Left ventricle myocardium inferior (tissue), 1 donor: ENCODE measurements around the gene GSPT1. TPM values are rescaled to one million over a fixed set of nuclear protein-coding genes. Genes with fewer than 3 reads are reported as not detected.

Experiments used
- DNase-seq: peaks from one replicate; pipeline ENCODE4 v3.0.0-alpha.2; 2020
- H3K27ac ChIP-seq: fragments of 200-600 bp; replicated peaks from 2 replicates; pipeline ENCODE4 v1.8.0; 2021
- H3K27me3 ChIP-seq: fragments of 200-600 bp; 2 replicates; pipeline ENCODE4 v1.8.0; 2021; ENCODE audit warnings: low read depth
- H3K36me3 ChIP-seq: fragments of 200-600 bp; 2 replicates; pipeline ENCODE4 v1.8.0; 2021
- H3K4me1 ChIP-seq: fragments of 200-600 bp; 2 replicates; pipeline ENCODE4 v1.8.0; 2021
- H3K4me3 ChIP-seq: fragments of 200-600 bp; 2 replicates; pipeline ENCODE4 v1.8.0; 2021; ENCODE audit warnings: mild to moderate bottlenecking, moderate library complexity
- H3K9me3 ChIP-seq: fragments of 200-600 bp; replicated peaks from 2 replicates; pipeline ENCODE4 v1.8.0; 2021
- intact Hi-C: fragments of 100-400 bp; cut with micrococcal nuclease; formaldehyde crosslinking; loops from one replicate; pipeline ENCODE4 v1.11.0; 2022
- total RNA-seq: library from RNA; stranded (reverse); fragmentation: NEBNext Ultra II Directional; extraction: Animal tissue kit (Norgen Biotek cat#: 25700); gene quantifications from one replicate; pipeline ENCODE4 v1.2.1, GENCODE V29; 2021
- TF ChIP-seq, protein P1 (sequence below): fragments of 200-600 bp; IDR thresholded peaks from 2 replicates; pipeline ENCODE4 v1.8.0; 2021; ENCODE audit warnings: antibody characterized with exemption, mild to moderate bottlenecking, borderline replicate concordance
- donor health status: DM: no; HTN: yes; CAD: no; lungs with severe emphysema.

GSPT1 gene
- total RNA-seq, 1 donor from 2014 or later = 82.3 TPM

DNA sequence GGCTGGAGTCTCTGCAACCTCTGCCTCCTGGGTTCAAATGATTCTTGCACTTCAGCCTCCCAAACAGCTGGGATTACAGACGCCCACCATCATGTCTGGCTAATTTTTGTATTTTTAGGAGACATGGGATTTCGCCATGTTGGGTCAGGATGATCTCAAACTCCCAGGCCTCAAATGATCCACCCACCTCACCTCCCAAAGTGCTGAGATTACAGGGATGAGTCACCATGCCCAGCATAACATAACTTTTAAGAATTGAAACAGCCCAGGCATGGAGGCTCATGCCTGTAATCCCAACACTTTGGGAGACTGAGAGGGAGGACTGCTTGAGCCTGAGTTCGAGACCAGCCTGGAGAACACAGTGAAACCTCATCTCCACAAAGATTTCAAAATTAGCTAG lies 66.9 kb downstream of the GSPT1 start:
- no peak for DNase-seq

DNA sequence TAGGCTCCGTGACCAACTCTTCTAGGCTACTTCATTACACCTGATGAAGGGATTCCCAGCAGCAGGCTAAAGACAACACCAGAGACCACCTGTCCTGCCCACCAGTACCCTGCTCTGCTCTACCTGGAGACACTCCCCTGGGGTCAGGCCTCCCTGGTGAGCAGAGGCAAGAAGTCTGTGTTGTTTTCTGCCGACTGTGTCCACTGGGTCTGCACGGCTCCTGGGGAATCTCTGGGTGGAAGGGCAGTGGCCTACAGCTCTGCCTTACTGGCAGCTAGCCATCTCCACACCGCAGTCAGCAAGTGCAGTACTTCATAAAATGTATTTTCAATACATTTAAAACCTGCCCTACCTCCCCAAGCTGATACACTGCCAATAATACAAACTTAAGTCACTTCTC lies 71.3 kb downstream of the GSPT1 start:
- no peak overlapping the region for H3K27ac ChIP-seq
- peaks cover 20% of the 10 kb centered on the region for H3K4me1 ChIP-seq
- no peak for DNase-seq
- intact Hi-C loops = no loop called here
- no peaks in the 10 kb centered on the region for H3K27me3 ChIP-seq
- H3K4me3 ChIP-seq = no peak overlapping the region
- H3K36me3 ChIP-seq = peaks cover 98% of the 10 kb centered on the region
- TF ChIP-seq, protein P1, sequence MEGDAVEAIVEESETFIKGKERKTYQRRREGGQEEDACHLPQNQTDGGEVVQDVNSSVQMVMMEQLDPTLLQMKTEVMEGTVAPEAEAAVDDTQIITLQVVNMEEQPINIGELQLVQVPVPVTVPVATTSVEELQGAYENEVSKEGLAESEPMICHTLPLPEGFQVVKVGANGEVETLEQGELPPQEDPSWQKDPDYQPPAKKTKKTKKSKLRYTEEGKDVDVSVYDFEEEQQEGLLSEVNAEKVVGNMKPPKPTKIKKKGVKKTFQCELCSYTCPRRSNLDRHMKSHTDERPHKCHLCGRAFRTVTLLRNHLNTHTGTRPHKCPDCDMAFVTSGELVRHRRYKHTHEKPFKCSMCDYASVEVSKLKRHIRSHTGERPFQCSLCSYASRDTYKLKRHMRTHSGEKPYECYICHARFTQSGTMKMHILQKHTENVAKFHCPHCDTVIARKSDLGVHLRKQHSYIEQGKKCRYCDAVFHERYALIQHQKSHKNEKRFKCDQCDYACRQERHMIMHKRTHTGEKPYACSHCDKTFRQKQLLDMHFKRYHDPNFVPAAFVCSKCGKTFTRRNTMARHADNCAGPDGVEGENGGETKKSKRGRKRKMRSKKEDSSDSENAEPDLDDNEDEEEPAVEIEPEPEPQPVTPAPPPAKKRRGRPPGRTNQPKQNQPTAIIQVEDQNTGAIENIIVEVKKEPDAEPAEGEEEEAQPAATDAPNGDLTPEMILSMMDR = no peak
- H3K9me3 ChIP-seq = no peaks in the 10 kb centered on the region

More for the DNA sequence above, 66.9 kb downstream of the GSPT1 start:
- TF ChIP-seq, protein P1 = no peak
- peaks cover 61% of the 10 kb centered on the region for H3K36me3 ChIP-seq
- H3K27me3 ChIP-seq = no peaks in the 10 kb centered on the region
- H3K4me3 ChIP-seq = no peak overlapping the region
- no peaks in the 10 kb centered on the region for H3K9me3 ChIP-seq
- H3K27ac ChIP-seq = no peak overlapping the region
- intact Hi-C loops = no loop called here
- H3K4me1 ChIP-seq = peaks cover 58% of the 10 kb centered on the region

GRCh38 chr16:11843861-11844260 lies 71.9 kb downstream of the GSPT1 start:
- no peak overlapping the region for H3K4me3 ChIP-seq
- no peak for DNase-seq
- H3K4me1 ChIP-seq = peaks cover 14% of the 10 kb centered on the region
- H3K36me3 ChIP-seq = peaks cover 98% of the 10 kb centered on the region
- TF ChIP-seq, protein P1 = no peak
- H3K9me3 ChIP-seq = no peaks in the 10 kb centered on the region
- no peak overlapping the region for H3K27ac ChIP-seq
- intact Hi-C loops = no loop called here
- no peaks in the 10 kb centered on the region for H3K27me3 ChIP-seq

DNA sequence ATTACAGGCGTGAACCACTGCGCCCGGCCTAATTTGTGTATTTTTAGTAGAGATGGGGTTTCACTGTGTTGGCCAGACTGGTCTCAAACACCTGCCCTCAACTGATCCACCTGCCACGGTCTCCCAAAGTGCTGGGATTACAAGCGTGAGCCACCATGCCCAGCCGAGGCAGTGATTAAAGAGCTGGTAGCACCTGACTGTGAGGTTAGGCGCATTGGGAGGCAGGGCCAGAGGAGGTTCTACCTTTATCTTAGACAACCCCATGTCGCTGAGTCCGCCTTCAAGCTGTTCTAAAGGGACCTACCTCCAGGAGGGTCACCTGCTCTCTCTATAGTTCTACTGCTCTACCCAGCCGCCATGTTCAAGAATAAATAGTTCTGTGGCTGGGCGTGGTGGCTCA lies 72.5 kb downstream of the GSPT1 start:
- Histone ChIP-seq H3K27ac (no peak overlapping the region), H3K36me3 (peaks cover 98% of the 10 kb centered on the region), H3K27me3 (no peaks in the 10 kb centered on the region), H3K4me1 (peaks cover 7% of the 10 kb centered on the region), H3K9me3 (no peaks in the 10 kb centered on the region), H3K4me3 (no peak overlapping the region)
- no peak for DNase-seq
- intact Hi-C loops = no loop called here
- TF ChIP-seq, protein P1 = no peak

GRCh38 chr16:11841026-11841425 lies 74.7 kb downstream of the GSPT1 start:
- Histone ChIP-seq H3K4me3 (no peak overlapping the region), H3K27ac (no peak overlapping the region), H3K9me3 (no peaks in the 10 kb centered on the region), H3K36me3 (peaks cover 97% of the 10 kb centered on the region), H3K27me3 (no peaks in the 10 kb centered on the region), H3K4me1 (no peaks in the 10 kb centered on the region)
- TF ChIP-seq, protein P1 = no peak
- intact Hi-C loops = no loop called here
- no peak for DNase-seq
